SU-DHL-6 (cell line): ENCODE data around the gene PCMT1.
A peak's percentile ranks its signal among the peaks of the same experiment; 100 is the strongest.

Experiments used
- H2AFZ ChIP-seq: fragments of 200-600 bp; sonication (generic); 2 replicates; pipeline ENCODE4 v1.6.1; 2014; ENCODE audit warnings: low read depth, mild to moderate bottlenecking, moderate library complexity, mixed read lengths, antibody characterized with exemption, low read length; ENCODE audit not compliant: severe bottlenecking
- H3F3A ChIP-seq: fragments of 200-600 bp; shearing (Covaris generic); 2 replicates; pipeline ENCODE4 v1.6.0; 2016; ENCODE audit warnings: antibody characterized with exemption, mild to moderate bottlenecking; ENCODE audit not compliant: insufficient read depth
- H3K27ac ChIP-seq: fragments of 200-600 bp; sonication (generic); 2 replicates; pipeline ENCODE4 v1.5.1; 2016; ENCODE audit warnings: low read depth, mild to moderate bottlenecking, low read length, moderate library complexity, mixed read lengths
- H3K27me3 ChIP-seq: fragments of 200-600 bp; sonication (generic), shearing (Covaris generic); 2 replicates; pipeline ENCODE4 v1.6.0; 2014; ENCODE audit warnings: mild to moderate bottlenecking, low read length
- H3K36me3 ChIP-seq: fragments of 200-600 bp; sonication (generic); 2 replicates; pipeline ENCODE4 v1.6.1; 2014; ENCODE audit warnings: mild to moderate bottlenecking, low read length, mixed read lengths
- H3K4me2 ChIP-seq: fragments of 300-600, 200-600 bp; shearing (Covaris generic), sonication (generic); 2 replicates; pipeline ENCODE4 v1.6.0; 2014; ENCODE audit warnings: low read length, low read depth, mild to moderate bottlenecking; ENCODE audit not compliant: poor library complexity, severe bottlenecking
- H3K4me3 ChIP-seq: fragments of 200-600 bp; sonication (generic); 2 replicates; pipeline ENCODE4 v1.5.1; 2014; ENCODE audit warnings: antibody characterized with exemption, low read length, mild to moderate bottlenecking, mixed read lengths; ENCODE audit not compliant: insufficient read depth, poor library complexity, severe bottlenecking
- H3K79me2 ChIP-seq: fragments of 200-600 bp; sonication (generic); 2 replicates; pipeline ENCODE4 v1.6.1; 2014; ENCODE audit warnings: mild to moderate bottlenecking, low read length, moderate library complexity; ENCODE audit not compliant: insufficient read depth
- H3K9ac ChIP-seq: fragments of 200-600 bp; sonication (generic); 2 replicates; pipeline ENCODE4 v1.7.0; 2014; ENCODE audit warnings: mild to moderate bottlenecking, low read length
- H3K9me2 ChIP-seq: fragments of 200-600 bp; sonication (generic); replicated peaks from 2 replicates; pipeline ENCODE4 v1.6.1; 2014; ENCODE audit warnings: low read length; ENCODE audit not compliant: insufficient read depth
- H3K9me3 ChIP-seq: fragments of 200-600 bp; sonication (generic); 2 replicates; pipeline ENCODE4 v1.6.1; 2014; ENCODE audit warnings: low read length, mixed read lengths; ENCODE audit not compliant: insufficient read depth
- H4K20me1 ChIP-seq: fragments of 200-600 bp; sonication (generic); 2 replicates; pipeline ENCODE4 v1.6.1; 2014; ENCODE audit warnings: low read depth, mild to moderate bottlenecking, antibody characterized with exemption, low read length, moderate library complexity, mixed read lengths
- EZH2phosphoT487 ChIP-seq: fragments of 200-600 bp; sonication (generic), shearing (Covaris generic); conservative IDR thresholded peaks from 2 replicates; pipeline ENCODE4 v1.6.1; 2018; ENCODE audit warnings: mild to moderate bottlenecking, antibody characterized with exemption, low read length, moderate library complexity, mixed read lengths
- TF ChIP-seq, protein P1 (sequence below): fragments of 200-600 bp; sonication (generic); IDR thresholded peaks from one replicate; pipeline ENCODE4 v1.5.1; 2017; ENCODE audit warnings: antibody characterized with exemption, mild to moderate bottlenecking, low read length, moderate library complexity; ENCODE audit not compliant: insufficient read depth, poor library complexity, severe bottlenecking

The PCMT1 gene

DNA sequence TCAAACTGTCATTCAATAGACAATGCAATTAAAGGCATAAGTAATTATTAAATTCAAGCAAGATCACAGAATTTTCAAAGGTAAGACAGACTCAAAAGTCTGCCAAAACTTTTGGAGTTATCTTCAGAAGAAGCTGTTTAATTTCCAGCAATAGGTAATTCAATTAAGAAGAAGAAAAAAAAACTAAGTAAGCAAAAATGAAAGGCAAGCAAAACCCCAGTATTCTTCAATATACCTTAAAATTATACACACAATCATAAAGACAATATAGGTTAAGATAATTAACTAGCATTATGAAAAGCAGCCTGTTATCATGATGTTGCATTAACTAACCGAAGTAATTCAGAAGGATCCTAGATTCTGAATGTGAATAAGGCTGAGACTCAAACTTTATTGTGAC, 35.1 kb upstream of the PCMT1 start:
- Histone ChIP-seq H3K27ac (no peak overlapping the region), H3K9me3 (no peaks in the 10 kb centered on the region), H3K79me2 (peaks cover 81% of the 10 kb centered on the region), H3K27me3 (no peaks in the 10 kb centered on the region), H3K9me2 (no peaks in the 10 kb centered on the region), H3K36me3 (peaks cover 5% of the 10 kb centered on the region; the same call in 1 of the 2 replicates), H3K4me2 (peak overlapping the region; percentile 8), H3F3A (0 out of 2 replicates have a peak, but pooled peaks cover 4% of the 10 kb centered on the region), H3K9ac (no peak overlapping the region), H2AFZ (no peak overlapping the region), H3K4me3 (no peak overlapping the region), H4K20me1 (peaks cover 3% of the 10 kb centered on the region)
- TF ChIP-seq, protein P1, sequence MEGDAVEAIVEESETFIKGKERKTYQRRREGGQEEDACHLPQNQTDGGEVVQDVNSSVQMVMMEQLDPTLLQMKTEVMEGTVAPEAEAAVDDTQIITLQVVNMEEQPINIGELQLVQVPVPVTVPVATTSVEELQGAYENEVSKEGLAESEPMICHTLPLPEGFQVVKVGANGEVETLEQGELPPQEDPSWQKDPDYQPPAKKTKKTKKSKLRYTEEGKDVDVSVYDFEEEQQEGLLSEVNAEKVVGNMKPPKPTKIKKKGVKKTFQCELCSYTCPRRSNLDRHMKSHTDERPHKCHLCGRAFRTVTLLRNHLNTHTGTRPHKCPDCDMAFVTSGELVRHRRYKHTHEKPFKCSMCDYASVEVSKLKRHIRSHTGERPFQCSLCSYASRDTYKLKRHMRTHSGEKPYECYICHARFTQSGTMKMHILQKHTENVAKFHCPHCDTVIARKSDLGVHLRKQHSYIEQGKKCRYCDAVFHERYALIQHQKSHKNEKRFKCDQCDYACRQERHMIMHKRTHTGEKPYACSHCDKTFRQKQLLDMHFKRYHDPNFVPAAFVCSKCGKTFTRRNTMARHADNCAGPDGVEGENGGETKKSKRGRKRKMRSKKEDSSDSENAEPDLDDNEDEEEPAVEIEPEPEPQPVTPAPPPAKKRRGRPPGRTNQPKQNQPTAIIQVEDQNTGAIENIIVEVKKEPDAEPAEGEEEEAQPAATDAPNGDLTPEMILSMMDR, result no peak
- no peak for TF ChIP-seq EZH2phosphoT487

DNA sequence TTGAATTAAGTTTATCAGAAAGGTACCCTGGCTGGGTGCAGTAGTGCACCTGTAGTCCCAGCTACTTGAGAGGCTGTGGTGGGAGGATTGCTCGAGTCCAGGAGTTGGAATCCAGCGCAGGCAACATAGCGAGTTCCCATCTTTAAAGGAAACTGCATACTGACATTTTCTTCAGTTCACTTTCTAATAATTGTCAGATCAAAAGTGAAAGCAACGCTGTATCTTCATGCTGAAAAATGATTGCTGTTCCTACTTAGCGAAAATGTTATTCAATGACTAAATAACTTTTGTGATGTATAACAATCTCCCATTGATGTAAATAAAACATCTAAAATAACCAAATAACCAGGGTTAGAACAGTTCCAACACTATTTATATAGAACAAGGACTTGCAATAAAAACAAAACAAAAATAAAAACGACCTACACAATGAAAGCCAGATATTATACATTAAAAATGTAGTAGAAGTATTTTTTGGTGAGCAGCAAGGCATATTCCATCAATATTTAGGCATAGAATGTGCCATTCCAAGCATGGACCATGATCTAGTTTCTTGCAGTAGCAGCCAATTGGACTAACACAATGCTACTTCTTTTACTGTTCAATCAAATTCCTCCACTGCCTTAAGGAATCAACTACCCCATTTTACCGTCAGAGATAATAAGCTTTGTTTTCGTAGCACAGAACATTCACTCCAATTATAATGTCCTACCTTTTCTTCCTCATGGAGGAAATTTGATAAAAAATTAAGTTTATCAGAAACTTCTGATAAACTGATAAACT, 33.2 kb upstream of the PCMT1 start:
- H3K9me3 ChIP-seq, result no peaks in the 10 kb centered on the region
- peak overlapping the region; percentile 98 for H3K4me2 ChIP-seq
- no peak for TF ChIP-seq EZH2phosphoT487
- TF ChIP-seq, protein P1, result no peak
- peaks cover 5% of the 10 kb centered on the region; the same call in 1 of the 2 replicates for H3K36me3 ChIP-seq
- no peak overlapping the region for H2AFZ ChIP-seq
- H3K9me2 ChIP-seq, result no peaks in the 10 kb centered on the region
- H4K20me1 ChIP-seq, result peaks cover 3% of the 10 kb centered on the region; the same call in 1 of the 2 replicates
- peaks cover 62% of the 10 kb centered on the region for H3K79me2 ChIP-seq
- peak overlapping the region; percentile 99 for H3K9ac ChIP-seq
- H3K27me3 ChIP-seq, result no peaks in the 10 kb centered on the region
- H3F3A ChIP-seq, result no peaks in the 10 kb centered on the region
- no peak overlapping the region for H3K27ac ChIP-seq
- H3K4me3 ChIP-seq, result peak overlapping the region; percentile 90

DNA sequence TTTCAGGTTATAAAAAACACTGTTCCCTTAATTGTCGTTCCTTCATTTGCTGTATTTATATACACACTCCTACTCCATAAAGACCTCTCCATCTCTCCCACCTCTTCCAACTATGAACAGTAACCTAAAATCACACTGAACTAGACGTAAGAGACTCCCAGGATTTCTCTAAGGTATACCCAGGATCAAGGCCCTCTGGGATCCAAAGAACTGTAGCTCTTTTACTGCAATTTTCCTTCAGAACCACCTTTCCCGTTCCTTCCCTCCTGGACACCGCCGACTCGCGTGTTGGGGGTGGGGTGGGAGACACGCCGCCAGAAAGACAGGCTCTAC, 32.3 kb upstream of the PCMT1 start:
- Histone ChIP-seq H3K79me2 (peaks cover 56% of the 10 kb centered on the region), H3K27me3 (no peaks in the 10 kb centered on the region), H3K9ac (peak overlapping the region; percentile 99), H3F3A (no peaks in the 10 kb centered on the region), H4K20me1 (peaks cover 3% of the 10 kb centered on the region; the same call in 1 of the 2 replicates), H3K4me2 (peak overlapping the region; percentile 98), H3K27ac (peak overlapping the region; percentile 63), H3K9me3 (no peaks in the 10 kb centered on the region), H3K9me2 (no peaks in the 10 kb centered on the region), H3K36me3 (peaks cover 5% of the 10 kb centered on the region; the same call in 1 of the 2 replicates), H3K4me3 (peak overlapping the region; percentile 90), H2AFZ (peak overlapping the region; percentile 91)
- TF ChIP-seq EZH2phosphoT487, result no peak
- TF ChIP-seq, protein P1, result no peak
